ENCODE data around the gene CCR9.
A peak's percentile ranks its signal among the peaks of the same experiment; 100 is the strongest.

Gene CCR9

DNA sequence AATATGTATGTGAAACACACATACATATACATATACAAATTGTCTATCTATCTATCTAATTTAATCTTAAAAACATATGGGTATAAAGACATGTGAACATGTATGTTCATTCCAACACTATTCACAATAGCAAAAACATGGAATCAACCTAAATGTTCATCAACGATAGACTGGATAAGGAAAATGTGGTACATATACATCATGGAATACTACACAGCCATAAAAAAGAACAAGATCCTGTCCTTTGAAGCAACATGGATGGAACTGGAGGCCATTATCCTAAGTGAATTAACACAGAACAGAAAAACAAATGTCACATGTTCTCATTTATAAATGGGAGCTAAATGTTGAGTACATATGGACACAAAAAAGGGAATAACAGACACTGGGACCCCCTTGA lies 5.8 kb downstream of the CCR9 start:
- no peak for DNase-seq (ENCODE audit: low read depth)
- TF ChIP-seq, protein P1, sequence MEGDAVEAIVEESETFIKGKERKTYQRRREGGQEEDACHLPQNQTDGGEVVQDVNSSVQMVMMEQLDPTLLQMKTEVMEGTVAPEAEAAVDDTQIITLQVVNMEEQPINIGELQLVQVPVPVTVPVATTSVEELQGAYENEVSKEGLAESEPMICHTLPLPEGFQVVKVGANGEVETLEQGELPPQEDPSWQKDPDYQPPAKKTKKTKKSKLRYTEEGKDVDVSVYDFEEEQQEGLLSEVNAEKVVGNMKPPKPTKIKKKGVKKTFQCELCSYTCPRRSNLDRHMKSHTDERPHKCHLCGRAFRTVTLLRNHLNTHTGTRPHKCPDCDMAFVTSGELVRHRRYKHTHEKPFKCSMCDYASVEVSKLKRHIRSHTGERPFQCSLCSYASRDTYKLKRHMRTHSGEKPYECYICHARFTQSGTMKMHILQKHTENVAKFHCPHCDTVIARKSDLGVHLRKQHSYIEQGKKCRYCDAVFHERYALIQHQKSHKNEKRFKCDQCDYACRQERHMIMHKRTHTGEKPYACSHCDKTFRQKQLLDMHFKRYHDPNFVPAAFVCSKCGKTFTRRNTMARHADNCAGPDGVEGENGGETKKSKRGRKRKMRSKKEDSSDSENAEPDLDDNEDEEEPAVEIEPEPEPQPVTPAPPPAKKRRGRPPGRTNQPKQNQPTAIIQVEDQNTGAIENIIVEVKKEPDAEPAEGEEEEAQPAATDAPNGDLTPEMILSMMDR (IDR thresholded peaks at IDR 0.05; ENCODE audit: low read length, missing control alignments): no peak
- H3K4me3 ChIP-seq (replicated peaks; ENCODE audit: low read depth, low read length): no peak overlapping the region

DNA sequence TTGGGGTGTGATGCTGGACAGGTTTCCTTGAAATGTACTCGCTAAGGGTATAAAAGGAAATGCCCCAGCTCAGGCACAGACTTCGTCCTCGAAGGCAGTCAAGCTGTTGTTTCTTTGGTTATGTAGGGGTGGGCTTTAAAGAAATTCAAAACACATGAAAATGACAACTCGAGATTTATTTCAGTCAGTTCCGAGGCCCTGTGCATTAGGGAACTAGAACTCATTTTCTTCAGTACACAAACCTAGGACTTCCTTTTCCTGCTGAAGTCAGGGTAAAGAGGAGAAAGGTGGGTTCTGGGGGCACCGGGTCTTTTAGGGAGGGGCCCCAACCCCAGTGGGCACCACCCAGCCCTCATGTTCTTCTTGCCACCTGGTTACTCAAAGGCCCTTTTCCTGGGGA lies 7.7 kb downstream of the CCR9 start:
- no peak for DNase-seq (ENCODE audit: low read depth)
- TF ChIP-seq, protein P1 (IDR thresholded peaks at IDR 0.05; ENCODE audit: low read length, missing control alignments): no peak
- H3K4me3 ChIP-seq (replicated peaks; ENCODE audit: low read depth, low read length): no peak overlapping the region

DNA sequence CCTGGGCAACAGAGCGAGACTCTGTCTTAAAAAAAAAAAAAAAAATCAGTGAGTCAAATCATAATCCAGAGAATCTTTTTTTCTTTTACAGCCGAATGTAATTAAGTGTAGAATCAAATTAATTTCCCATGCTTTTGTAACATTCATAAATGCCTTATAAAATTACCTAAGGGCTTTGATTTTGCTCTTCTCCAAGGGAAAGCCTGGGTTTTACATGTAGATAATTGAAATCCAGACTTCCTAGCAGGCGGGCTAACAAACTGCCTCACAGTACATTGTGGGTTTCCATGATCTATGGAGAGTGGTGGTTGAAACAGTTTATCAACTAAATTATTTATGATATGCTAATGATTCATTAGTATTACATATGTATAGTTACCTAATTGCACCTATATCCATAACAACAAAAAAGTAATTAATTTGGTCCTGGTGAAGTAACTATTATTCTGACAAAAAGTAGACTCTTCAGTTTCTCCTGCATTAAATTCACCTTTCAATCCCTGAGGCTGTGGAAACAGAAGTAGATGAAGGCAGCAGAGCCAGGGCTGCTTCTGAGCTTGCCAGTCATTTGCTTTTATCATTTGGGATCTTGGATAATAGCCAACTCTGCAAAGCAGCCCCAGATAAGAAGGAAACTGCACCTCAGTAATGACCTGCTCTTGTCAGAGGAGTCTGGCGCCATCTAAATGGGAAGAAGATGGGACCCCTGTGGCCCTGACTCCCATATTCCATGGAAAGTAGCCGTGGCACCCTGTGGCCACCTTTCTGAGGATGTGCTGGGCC lies 9.5 kb downstream of the CCR9 start:
- DNase-seq (ENCODE audit: low read depth): no peak
- TF ChIP-seq, protein P1 (IDR thresholded peaks at IDR 0.05; ENCODE audit: low read length, missing control alignments): no peak
- H3K4me3 ChIP-seq (replicated peaks; ENCODE audit: low read depth, low read length): no peak overlapping the region

DNA sequence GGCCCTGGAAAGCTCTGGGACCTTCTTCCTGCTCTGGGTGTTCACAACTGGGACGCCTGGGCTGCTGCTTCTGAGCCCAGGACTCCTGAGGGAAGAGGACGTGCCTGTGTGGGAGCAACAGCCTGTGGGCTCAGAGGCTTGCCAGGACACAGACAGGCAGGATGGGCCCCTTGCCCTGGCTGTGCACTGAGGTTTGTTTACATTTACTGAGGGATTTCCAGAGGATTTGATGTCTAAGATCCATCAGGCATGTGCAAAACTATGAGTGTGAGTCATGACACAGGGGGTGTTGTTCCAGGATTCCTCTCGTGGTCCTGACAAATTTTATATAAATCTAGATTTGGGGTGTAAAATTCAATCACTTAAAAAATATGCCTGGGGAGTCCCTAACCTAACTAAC lies 10.6 kb downstream of the CCR9 start:
- TF ChIP-seq, protein P1 (IDR thresholded peaks at IDR 0.05; ENCODE audit: low read length, missing control alignments): no peak
- DNase-seq (ENCODE audit: low read depth): peak; percentile 32
- H3K4me3 ChIP-seq (replicated peaks; ENCODE audit: low read depth, low read length): no peak overlapping the region

DNA sequence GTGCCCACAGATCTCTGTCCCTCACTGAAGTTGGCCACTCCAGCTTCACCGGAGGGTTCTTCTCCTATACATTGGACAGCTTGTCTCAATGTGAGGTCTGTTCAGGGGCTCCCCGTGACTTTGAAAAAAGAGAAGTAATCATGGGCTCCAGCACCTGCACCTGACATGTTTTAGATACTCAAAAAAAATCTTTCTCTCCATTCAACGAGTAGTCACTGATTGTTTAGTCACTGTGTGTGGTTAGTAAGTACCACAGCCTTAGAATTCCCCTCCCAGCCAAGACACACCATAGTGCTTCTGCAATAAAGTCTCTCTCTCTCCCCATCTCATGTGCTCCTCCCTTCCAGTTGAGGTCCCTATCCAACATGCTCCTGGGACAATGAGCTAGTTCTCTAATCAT lies 18.6 kb downstream of the CCR9 start:
- H3K4me3 ChIP-seq (replicated peaks; ENCODE audit: low read depth, low read length): no peak overlapping the region
- no peak for DNase-seq (ENCODE audit: low read depth)
- TF ChIP-seq, protein P1 (IDR thresholded peaks at IDR 0.05; ENCODE audit: low read length, missing control alignments): no peak

DNA sequence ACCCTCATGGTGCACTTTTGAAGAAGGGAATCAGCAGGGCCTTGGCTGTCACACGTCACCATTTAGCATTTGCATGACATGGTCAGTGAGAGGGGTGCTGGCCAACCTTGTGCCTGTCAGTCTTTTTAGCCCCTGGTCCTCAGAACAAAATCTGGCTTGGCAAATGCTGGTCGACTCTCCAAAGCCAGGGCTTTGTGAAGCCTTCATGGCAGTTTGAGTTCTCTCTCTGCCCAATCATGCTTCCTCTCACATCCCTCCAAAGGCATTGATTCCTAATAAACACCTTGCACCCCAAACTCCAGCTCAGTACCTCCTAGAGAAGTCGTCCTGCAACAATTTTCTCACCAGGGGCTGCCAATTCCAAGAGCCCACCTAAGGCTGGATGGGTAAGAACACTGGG lies 19.4 kb downstream of the CCR9 start:
- H3K4me3 ChIP-seq (replicated peaks; ENCODE audit: low read depth, low read length): no peak overlapping the region
- TF ChIP-seq, protein P1 (IDR thresholded peaks at IDR 0.05; ENCODE audit: low read length, missing control alignments): no peak
- no peak for DNase-seq (ENCODE audit: low read depth)
